SKM-1 treated with dmso at 0.1 percent for 144 hours (cell line): ENCODE data around the gene IGF2R.
"Not testable (repeated sequence)": the region's sequence is repeated elsewhere in the genome, so short reads cannot be mapped to it uniquely, and the experiment has no call there.

Source experiments
- DNase-seq: peaks from one replicate; lab custom pipeline; 2025; ENCODE audit not compliant: unreplicated experiment; lab: John Stamatoyannopoulos, UW

Gene IGF2R

GRCh38 chr6:160092602-160093001 is 123.7 kb downstream of the IGF2R start:
- DNase-seq: no peak

GRCh38 chr6:160093061-160093460 is 124.2 kb downstream of the IGF2R start:
- no peak for DNase-seq

GRCh38 chr6:160093946-160094345 is 125.1 kb downstream of the IGF2R start:
- DNase-seq: no peak

- no peak for DNase-seq
Measured at GRCh38 chr6:160095146-160095845, 126.4 kb downstream of the IGF2R start.

GRCh38 chr6:160101277-160102205 is 132.7 kb downstream of the IGF2R start:
- no peak for DNase-seq

GRCh38 chr6:160102399-160102798 is 133.5 kb downstream of the IGF2R start:
- no peak for DNase-seq

- DNase-seq: peak; percentile 30
Measured at GRCh38 chr6:160102956-160103824, 134.3 kb downstream of the IGF2R start.

GRCh38 chr6:160103825-160104100 is 134.9 kb downstream of the IGF2R start:
- DNase-seq: no peak

GRCh38 chr6:160104821-160105517 is 136.1 kb downstream of the IGF2R start:
- no peak for DNase-seq

- no peak for DNase-seq
Measured at GRCh38 chr6:160106010-160106409, 137.1 kb downstream of the IGF2R start.

- DNase-seq: no peak
Measured at GRCh38 chr6:160106701-160107100, 137.8 kb downstream of the IGF2R start.

- DNase-seq: no peak
Measured at GRCh38 chr6:160108077-160108476, 139.2 kb downstream of the IGF2R start.

- DNase-seq: no peak
Measured at GRCh38 chr6:160110586-160111123, 141.8 kb downstream of the IGF2R start.

GRCh38 chr6:160111806-160112205 is 142.9 kb downstream of the IGF2R start:
- DNase-seq: no peak

GRCh38 chr6:160112628-160113299 is 143.9 kb downstream of the IGF2R start:
- DNase-seq: no peak

GRCh38 chr6:160114536-160114935 is 145.7 kb downstream of the IGF2R start:
- not testable (repeated sequence) for DNase-seq

- no peak for DNase-seq
Measured at GRCh38 chr6:160115421-160115820, 146.5 kb downstream of the IGF2R start.

GRCh38 chr6:160116411-160116810 is 147.5 kb downstream of the IGF2R start:
- DNase-seq: no peak

- DNase-seq: no peak
Measured at GRCh38 chr6:160117137-160117536, 148.3 kb downstream of the IGF2R start.

- no peak for DNase-seq
Measured at GRCh38 chr6:160118620-160119229, 149.8 kb downstream of the IGF2R start.
